GM15510 (cell line): ENCODE results near the gene OR7D2.

Experiments used
- POLR2A ChIP-seq: IDR thresholded peaks from 3 replicates; pipeline ENCODE4 v1.6.1; 2011; ENCODE audit warnings: borderline replicate concordance; ENCODE audit not compliant: insufficient read length; ENCODE audit errors: extremely low read depth

Gene OR7D2

GRCh38 chr19:9166846-9167245, 11.9 kb upstream of the OR7D2 start:
- no peak for TF ChIP-seq POLR2A

- TF ChIP-seq POLR2A: no peak
Measured at GRCh38 chr19:9171393-9171991, 7.3 kb upstream of the OR7D2 start.

- TF ChIP-seq POLR2A: no peak
Measured at GRCh38 chr19:9175326-9175725, 3.5 kb upstream of the OR7D2 start.

- no peak for TF ChIP-seq POLR2A
Measured at GRCh38 chr19:9183000-9183399, 4.2 kb downstream of the OR7D2 start.

- TF ChIP-seq POLR2A: no peak
Measured at GRCh38 chr19:9187191-9187590, 8.4 kb downstream of the OR7D2 start.

- no peak for TF ChIP-seq POLR2A
Measured at GRCh38 chr19:9189535-9189934, 10.8 kb downstream of the OR7D2 start.

GRCh38 chr19:9205501-9206113, 26.8 kb downstream of the OR7D2 start:
- no peak for TF ChIP-seq POLR2A

- TF ChIP-seq POLR2A: no peak
Measured at GRCh38 chr19:9219489-9219888, 40.7 kb downstream of the OR7D2 start, which contains the start of gene OR7D4. TSS of gene OR7D4 (minus strand) at chr19:9219589. CDS start at chr19:9214837, 4,752 bp downstream.
